HepG2 (cell line): Measurements from ENCODE around the gene WDR19. TPM values are rescaled to one million over a fixed set of nuclear protein-coding genes. Genes with fewer than 3 reads are reported as not detected.

Experiments
- AKNA ChIP-seq: sonication (generic); formaldehyde crosslinking; IDR thresholded peaks from 2 replicates; pipeline ENCODE4 v1.4.0; 2020; ENCODE audit warnings: missing genetic modification reagents, borderline replicate concordance
- ARID3A ChIP-seq: IDR thresholded peaks from 2 replicates; pipeline ENCODE4 v1.6.1; 2012; ENCODE audit warnings: low read depth, low read length, improper control_type of control experiment
- CEBPB ChIP-seq: IDR thresholded peaks from 2 replicates; pipeline ENCODE4 v1.6.1; 2011; ENCODE audit warnings: low read depth, low read length, improper control_type of control experiment, borderline replicate concordance
- EZH2 ChIP-seq: conservative IDR thresholded peaks from 2 replicates; pipeline ENCODE4 v1.6.1; 2012; ENCODE audit warnings: mild to moderate bottlenecking, low read depth, low read length, moderate library complexity
- FOXK2 ChIP-seq: fragments of 450-650 bp; IDR thresholded peaks from 2 replicates; pipeline ENCODE4 v1.6.1; 2016
- HES4 ChIP-seq: sonication (generic); formaldehyde crosslinking; IDR thresholded peaks from 2 replicates; pipeline ENCODE4 v1.9.0; 2021; ENCODE audit warnings: mild to moderate bottlenecking, missing genetic modification reagents, borderline replicate concordance
- NONO ChIP-seq, 2 experiments: fragments of 450-650 bp in 1 of 2; sonication (generic) in 1 of 2; formaldehyde crosslinking in 1 of 2; IDR thresholded peaks in 1 of 2; conservative IDR thresholded peaks in 1 of 2; 2 replicates each; pipeline versions ENCODE4 v1.6.1 to v1.8.0; 2017 to 2022; ENCODE audit warnings: mild to moderate bottlenecking in 1 of 2, missing genetic modification reagents in 1 of 2, moderate library complexity in 1 of 2
- PATZ1 ChIP-seq: sonication (generic); formaldehyde crosslinking; IDR thresholded peaks from 2 replicates; pipeline ENCODE4 v1.4.0; 2020; ENCODE audit warnings: missing genetic modification reagents
- POGZ ChIP-seq: sonication (generic); formaldehyde crosslinking; IDR thresholded peaks from 2 replicates; pipeline ENCODE4 v1.4.0; 2020; ENCODE audit warnings: mild to moderate bottlenecking, missing genetic modification reagents
- SOX6 ChIP-seq, 2 experiments: fragments of 450-650 bp in 1 of 2; sonication (generic) in 1 of 2; formaldehyde crosslinking in 1 of 2; IDR thresholded peaks; 2 replicates each; pipeline versions ENCODE4 v1.4.0 to v1.6.1; 2017 to 2020; ENCODE audit warnings: antibody characterized with exemption in 1 of 2, mild to moderate bottlenecking in 1 of 2, missing genetic modification reagents in 1 of 2
- TFDP1 ChIP-seq: IDR thresholded peaks from 2 replicates; pipeline ENCODE4 v1.6.1; 2016; ENCODE audit warnings: missing compliant biosample characterization, missing genetic modification reagents, borderline replicate concordance
- ZNF143 ChIP-seq: sonication (generic); formaldehyde crosslinking; IDR thresholded peaks from 2 replicates; pipeline ENCODE4 v1.4.0; 2020; ENCODE audit warnings: missing genetic modification reagents
- ZNF678 ChIP-seq: sonication (generic); formaldehyde crosslinking; IDR thresholded peaks from 2 replicates; pipeline ENCODE4 v1.4.0; 2020; ENCODE audit warnings: mild to moderate bottlenecking, missing genetic modification reagents
- ZNF709 ChIP-seq: sonication (generic); formaldehyde crosslinking; IDR thresholded peaks from 2 replicates; pipeline ENCODE4 v1.5.0; 2020; ENCODE audit warnings: mild to moderate bottlenecking, missing genetic modification reagents
- ZSCAN22 ChIP-seq: sonication (generic); formaldehyde crosslinking; IDR thresholded peaks from 2 replicates; pipeline ENCODE4 v1.4.0; 2020; ENCODE audit warnings: mild to moderate bottlenecking, missing genetic modification reagents
- polyA plus RNA-seq, 8 experiments: library from polyadenylated mRNA; depleted of rRNA in 3 of 8; stranded (reverse) in 7 of 8; unstranded in 1 of 8; fragments of >200 nt; fragmentation: Illumina TruSeq in 4 of 8; extraction: Trizol in 4 of 8; gene quantifications; 2 replicates each; pipeline versions ENCODE4 v1.2.1 to v1.2.3, GENCODE V29; 2011 to 2016; ENCODE audit warnings: low read depth in 4 of 8, missing spikeins in 1 of 8, mixed read lengths in 1 of 8; ENCODE audit not compliant: insufficient read depth in 1 of 8
- total RNA-seq, 5 experiments: library from RNA; depleted of rRNA; stranded (reverse); fragments of >200 nt; fragmentation: Illumina TruSeq; extraction: Trizol; gene quantifications; 2 replicates each; pipeline ENCODE4 v1.2.3, GENCODE V29; 2016; ENCODE audit warnings: low read depth in 1 of 5
- TF ChIP-seq, protein P1 (sequence below): sonication (generic); formaldehyde crosslinking; IDR thresholded peaks from 2 replicates; pipeline ENCODE4 v1.8.0; 2022; ENCODE audit warnings: missing genetic modification reagents, mild to moderate bottlenecking, moderate library complexity, borderline replicate concordance

Gene WDR19
- total and polyA plus RNA-seq, 2 of the 13 experiments (the other 11 are each of a cell fraction or from before 2014, with no cell fraction given): 22.9 to 34.1 TPM

- TF ChIP-seq TFDP1 (CRISPR knock-in tag) (no peak), SOX6 (IDR thresholded peaks at IDR 0.05) (no peak), SOX6 (CRISPR knock-in tag; IDR thresholded peaks at IDR 0.05) (no peak; the same call in 1 of the 2 replicates), ARID3A (no peak), AKNA (CRISPR knock-in tag) (no peak), POGZ (CRISPR knock-in tag) (no peak), CEBPB (0 out of 2 replicates have a peak, but pooled peaks have one; percentile 40), ZNF143 (CRISPR knock-in tag) (no peak), EZH2 (no peak), ZNF678 (CRISPR knock-in tag) (no peak), ZNF709 (CRISPR knock-in tag) (no peak), HES4 (CRISPR knock-in tag) (no peak), ZSCAN22 (CRISPR knock-in tag) (no peak), PATZ1 (no peak), NONO (IDR thresholded peaks at IDR 0.05) (no peak), NONO (CRISPR knock-in tag; conservative IDR thresholded peaks at IDR 0.05) (0 out of 2 replicates have a peak, but pooled peaks have one; percentile 38), FOXK2 (no peak)
- TF ChIP-seq, protein P1, sequence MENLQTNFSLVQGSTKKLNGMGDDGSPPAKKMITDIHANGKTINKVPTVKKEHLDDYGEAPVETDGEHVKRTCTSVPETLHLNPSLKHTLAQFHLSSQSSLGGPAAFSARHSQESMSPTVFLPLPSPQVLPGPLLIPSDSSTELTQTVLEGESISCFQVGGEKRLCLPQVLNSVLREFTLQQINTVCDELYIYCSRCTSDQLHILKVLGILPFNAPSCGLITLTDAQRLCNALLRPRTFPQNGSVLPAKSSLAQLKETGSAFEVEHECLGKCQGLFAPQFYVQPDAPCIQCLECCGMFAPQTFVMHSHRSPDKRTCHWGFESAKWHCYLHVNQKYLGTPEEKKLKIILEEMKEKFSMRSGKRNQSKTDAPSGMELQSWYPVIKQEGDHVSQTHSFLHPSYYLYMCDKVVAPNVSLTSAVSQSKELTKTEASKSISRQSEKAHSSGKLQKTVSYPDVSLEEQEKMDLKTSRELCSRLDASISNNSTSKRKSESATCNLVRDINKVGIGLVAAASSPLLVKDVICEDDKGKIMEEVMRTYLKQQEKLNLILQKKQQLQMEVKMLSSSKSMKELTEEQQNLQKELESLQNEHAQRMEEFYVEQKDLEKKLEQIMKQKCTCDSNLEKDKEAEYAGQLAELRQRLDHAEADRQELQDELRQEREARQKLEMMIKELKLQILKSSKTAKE: no peak
Measured at GRCh38 chr4:39324897-39325613, 142.7 kb downstream of the WDR19 start (continued).
